HCT116 (cell line): ENCODE data around the gene TTC36. TPM values are rescaled to one million over a fixed set of nuclear protein-coding genes. Genes with fewer than 3 reads are reported as not detected.

Experiments
- ATAC-seq: fragments of 200-7000 bp; cut with Tn5 transposase; 2 replicates; pipeline ENCODE4 v1.9.1; 2020; ENCODE audit warnings: mild to moderate bottlenecking, moderate library complexity
- BruUV-seq: library from RNA; stranded (reverse); fragments of 400-500 nt; replicated peaks from 2 replicates; lab custom pipeline; 2021; lab: Mats Ljungman, UMichigan
- CTCF ChIA-PET: fragments of 300-600 bp; sonication (Branson Sonifier 250); formaldehyde crosslinking; loops from one replicate; lab custom pipeline; 2021; ENCODE audit warnings: antibody characterized with exemption; lab: Charles Lee
- POLR2A ChIA-PET: fragments of 300-600, 350-600 bp; sonication (Branson Sonifier 250); formaldehyde crosslinking; loops from one replicate; lab custom pipeline; 2021; ENCODE audit warnings: antibody characterized with exemption; lab: Charles Lee
- RAD21 ChIA-PET, 2 experiments: fragments of 300-600 bp; sonication (Branson Sonifier 250); formaldehyde crosslinking; loops; one replicate each; lab custom pipeline; 2023; ENCODE audit warnings: low total read pairs in 2 of 2; ENCODE audit not compliant: uncharacterized antibody in 2 of 2, unreplicated experiment in 2 of 2, low non-redundant PET in 1 of 2; lab: Charles Lee
- DNase-seq: peaks from one replicate; pipeline ENCODE4 v3.0.0-alpha.2; 2010; ENCODE audit warnings: low read depth, low spot score
- H2AFZ ChIP-seq: fragments of 200-600 bp; shearing (Covaris generic), sonication (generic); 2 replicates; pipeline ENCODE4 v1.6.1; 2017; ENCODE audit warnings: low read depth, mixed run types, mixed read lengths, antibody characterized with exemption, low read length; ENCODE audit not compliant: poor library complexity, severe bottlenecking
- H3K27ac ChIP-seq: 2 replicates; pipeline ENCODE4 v1.5.1; 2012; ENCODE audit warnings: low read depth, low read length
- H3K27me3 ChIP-seq: fragments of 200-600 bp; sonication (generic); 2 replicates; pipeline ENCODE4 v1.6.1; 2016; ENCODE audit warnings: mixed run types, low read length, mixed read lengths; ENCODE audit not compliant: insufficient read depth
- H3K36me3 ChIP-seq, 2 experiments: fragments of 200-500 bp in 1 of 2; fragments of 200-600 bp in 1 of 2; sonication (Bioruptor generic) in 1 of 2; sonication (generic) in 1 of 2; 2 replicates each; pipeline versions ENCODE4 v1.5.1 to v1.6.1; 2014 to 2016; ENCODE audit warnings: low read length in 2 of 2, inconsistent platforms in 1 of 2, mixed read lengths in 1 of 2, mixed run types in 1 of 2; ENCODE audit not compliant: insufficient read depth in 2 of 2, control insufficient read depth in 1 of 2
- H3K4me1 ChIP-seq, 2 experiments: fragments of 200-600 bp in 1 of 2; sonication (generic) in 1 of 2; 2 replicates each; pipeline versions ENCODE4 v1.5.1 to v1.6.1; 2012 to 2017; ENCODE audit warnings: low read length in 2 of 2, inconsistent platforms in 1 of 2, mild to moderate bottlenecking in 1 of 2, mixed read lengths in 1 of 2, mixed run types in 1 of 2, moderate library complexity in 1 of 2; ENCODE audit not compliant: insufficient read depth in 2 of 2, control insufficient read depth in 1 of 2
- H3K4me2 ChIP-seq: fragments of 200-600 bp; sonication (generic); 2 replicates; pipeline ENCODE4 v1.6.1; 2017; ENCODE audit warnings: mixed run types, low read length, mixed read lengths
- H3K4me3 ChIP-seq, 2 experiments: fragments of 200-600 bp in 1 of 2; sonication (generic) in 1 of 2; replicated peaks in 1 of 2; 2 replicates each; pipeline ENCODE4 v1.5.1; 2011 to 2016; ENCODE audit warnings: low read length in 2 of 2, control low read depth in 1 of 2, low read depth in 1 of 2, mild to moderate bottlenecking in 1 of 2, mixed read lengths in 1 of 2, mixed run types in 1 of 2
- H3K79me2 ChIP-seq: fragments of 200-600 bp; sonication (generic); 2 replicates; pipeline ENCODE4 v1.6.1; 2017; ENCODE audit warnings: mild to moderate bottlenecking, mixed run types, low read length, moderate library complexity, mixed read lengths; ENCODE audit not compliant: insufficient read depth
- H3K9ac ChIP-seq: fragments of 200-600 bp; sonication (generic); 2 replicates; pipeline ENCODE4 v1.6.1; 2016; ENCODE audit warnings: low read length, mixed read lengths
- H3K9me2 ChIP-seq: fragments of 200-600 bp; sonication (generic), shearing (Covaris generic); 2 replicates; pipeline ENCODE4 v1.6.1; 2017; ENCODE audit warnings: mixed run types, mild to moderate bottlenecking, moderate library complexity; ENCODE audit not compliant: insufficient read depth
- H3K9me3 ChIP-seq, 2 experiments: fragments of 200-500 bp in 1 of 2; fragments of 200-600 bp in 1 of 2; sonication (Bioruptor generic) in 1 of 2; sonication (generic) in 1 of 2; 2 replicates each; pipeline ENCODE4 v1.6.1; 2014 to 2017; ENCODE audit warnings: low read length in 2 of 2, mixed read lengths in 2 of 2, inconsistent platforms in 1 of 2, low read depth in 1 of 2, mild to moderate bottlenecking in 1 of 2, mixed run types in 1 of 2, moderate library complexity in 1 of 2; ENCODE audit not compliant: control insufficient read depth in 1 of 2, insufficient read depth in 1 of 2
- H4K20me1 ChIP-seq: fragments of 200-600 bp; sonication (generic), shearing (Covaris generic); 2 replicates; pipeline ENCODE4 v1.6.1; 2017; ENCODE audit warnings: mixed run types, mild to moderate bottlenecking, moderate library complexity; ENCODE audit not compliant: insufficient read depth
- CTCF ChIP-seq, 3 experiments: fragments of 200-600 bp in 1 of 3; sonication (generic) in 1 of 3; IDR thresholded peaks in 2 of 3; conservative IDR thresholded peaks in 1 of 3; 2 replicates each; pipeline ENCODE4 v1.5.1; 2012 to 2017; ENCODE audit warnings: low read depth in 2 of 3, low read length in 2 of 3, antibody characterized with exemption in 1 of 3, borderline replicate concordance in 1 of 3, control low read depth in 1 of 3, mild to moderate bottlenecking in 1 of 3, mixed read lengths in 1 of 3, mixed run types in 1 of 3, moderate library complexity in 1 of 3; ENCODE audit not compliant: insufficient read depth in 1 of 3
- EGR1 ChIP-seq: IDR thresholded peaks from 2 replicates; pipeline ENCODE4 v1.6.1; 2012; ENCODE audit warnings: low read depth
- ELF1 ChIP-seq: IDR thresholded peaks from 2 replicates; pipeline ENCODE4 v1.6.1; 2012; ENCODE audit warnings: low read depth, borderline replicate concordance
- EZH2phosphoT487 ChIP-seq: fragments of 200-600 bp; IDR thresholded peaks from 2 replicates; pipeline ENCODE4 v1.6.1; 2018; ENCODE audit warnings: antibody characterized with exemption, borderline replicate concordance
- FOSL1 ChIP-seq: IDR thresholded peaks from 2 replicates; pipeline ENCODE4 v1.6.1; 2012; ENCODE audit warnings: low read depth
- JUND ChIP-seq: IDR thresholded peaks from 2 replicates; pipeline ENCODE4 v1.6.1; 2012
- POLR2A ChIP-seq: IDR thresholded peaks from 2 replicates; pipeline ENCODE4 v1.7.0; 2011; ENCODE audit warnings: borderline replicate concordance; ENCODE audit not compliant: insufficient read depth, insufficient read length; ENCODE audit errors: extremely low read depth
- RAD21 ChIP-seq: IDR thresholded peaks from 2 replicates; pipeline ENCODE4 v1.6.1; 2012; ENCODE audit warnings: low read depth, mild to moderate bottlenecking
- SP1 ChIP-seq: IDR thresholded peaks from 2 replicates; pipeline ENCODE4 v1.6.1; 2012; ENCODE audit warnings: low read depth
- YY1 ChIP-seq: IDR thresholded peaks from 2 replicates; pipeline ENCODE4 v1.6.1; 2011; ENCODE audit warnings: low read length, low read depth, moderate library complexity, mild to moderate bottlenecking; ENCODE audit not compliant: insufficient replicate concordance; ENCODE audit errors: extremely low read depth
- ZNF274 ChIP-seq: fragments of 200-500 bp; sonication (Bioruptor generic); IDR thresholded peaks from 2 replicates; pipeline ENCODE4 v1.6.1; 2014; ENCODE audit warnings: mild to moderate bottlenecking, low read depth, low read length, inconsistent platforms
- intact Hi-C: fragments of 100-400 bp; cut with micrococcal nuclease; formaldehyde crosslinking; loops from 2 replicates; pipeline ENCODE4 v1.10.0; 2022
- total RNA-seq: library from RNA; stranded (reverse); gene quantifications from one replicate; pipeline ENCODE4 v1.2.1, GENCODE V29; 2021; ENCODE audit not compliant: unreplicated experiment
- TF ChIP-seq, protein P1 (sequence below): IDR thresholded peaks from 2 replicates; pipeline ENCODE4 v1.6.1; 2011; ENCODE audit warnings: mild to moderate bottlenecking, low read length, moderate library complexity; ENCODE audit not compliant: insufficient replicate concordance; ENCODE audit errors: extremely low read depth
- TF ChIP-seq, protein P2 (sequence below): IDR thresholded peaks from 2 replicates; pipeline ENCODE4 v1.6.1; 2012; ENCODE audit warnings: low read depth
- TF ChIP-seq, protein P3 (sequence below): IDR thresholded peaks from 2 replicates; pipeline ENCODE4 v1.6.1; 2012

TTC36 gene
- total RNA-seq, 1 experiment from 2014 or later: 0.47 TPM

- Histone ChIP-seq H3K27me3 (no peaks in the 10 kb centered on the region), H3K9me2 (no peaks in the 10 kb centered on the region), H3K4me2 (no peak overlapping the region), H3K79me2 (no peaks in the 10 kb centered on the region), H3K27ac (no peak overlapping the region), H4K20me1 (no peaks in the 10 kb centered on the region), H3K9ac (no peak overlapping the region), H3K4me1 (no peaks in the 10 kb centered on the region), H3K4me3 (no peak overlapping the region), H3K9me3 (no peaks in the 10 kb centered on the region), H3K36me3 (peaks cover 45 to 50% of the 10 kb centered on the region in 2 experiments), H2AFZ (no peak overlapping the region)
- TF ChIP-seq FOSL1 (no peak), CTCF (IDR thresholded peaks at IDR 0.05 in 2 of 3, conservative IDR thresholded peaks at IDR 0.05 in 1 of 3; ENCODE audit: borderline replicate concordance in 1 of 3, insufficient read depth in 1 of 3, low read depth in 2 of 3, low read length in 2 of 3) (no peak), EGR1 (no peak), YY1 (no peak), RAD21 (no peak), SP1 (no peak), ELF1 (no peak), POLR2A (no peak), EZH2phosphoT487 (no peak), JUND (no peak), ZNF274 (no peak)
- TF ChIP-seq, protein P1, sequence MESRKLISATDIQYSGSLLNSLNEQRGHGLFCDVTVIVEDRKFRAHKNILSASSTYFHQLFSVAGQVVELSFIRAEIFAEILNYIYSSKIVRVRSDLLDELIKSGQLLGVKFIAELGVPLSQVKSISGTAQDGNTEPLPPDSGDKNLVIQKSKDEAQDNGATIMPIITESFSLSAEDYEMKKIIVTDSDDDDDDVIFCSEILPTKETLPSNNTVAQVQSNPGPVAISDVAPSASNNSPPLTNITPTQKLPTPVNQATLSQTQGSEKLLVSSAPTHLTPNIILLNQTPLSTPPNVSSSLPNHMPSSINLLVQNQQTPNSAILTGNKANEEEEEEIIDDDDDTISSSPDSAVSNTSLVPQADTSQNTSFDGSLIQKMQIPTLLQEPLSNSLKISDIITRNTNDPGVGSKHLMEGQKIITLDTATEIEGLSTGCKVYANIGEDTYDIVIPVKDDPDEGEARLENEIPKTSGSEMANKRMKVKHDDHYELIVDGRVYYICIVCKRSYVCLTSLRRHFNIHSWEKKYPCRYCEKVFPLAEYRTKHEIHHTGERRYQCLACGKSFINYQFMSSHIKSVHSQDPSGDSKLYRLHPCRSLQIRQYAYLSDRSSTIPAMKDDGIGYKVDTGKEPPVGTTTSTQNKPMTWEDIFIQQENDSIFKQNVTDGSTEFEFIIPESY: no peak
- TF ChIP-seq, protein P2, sequence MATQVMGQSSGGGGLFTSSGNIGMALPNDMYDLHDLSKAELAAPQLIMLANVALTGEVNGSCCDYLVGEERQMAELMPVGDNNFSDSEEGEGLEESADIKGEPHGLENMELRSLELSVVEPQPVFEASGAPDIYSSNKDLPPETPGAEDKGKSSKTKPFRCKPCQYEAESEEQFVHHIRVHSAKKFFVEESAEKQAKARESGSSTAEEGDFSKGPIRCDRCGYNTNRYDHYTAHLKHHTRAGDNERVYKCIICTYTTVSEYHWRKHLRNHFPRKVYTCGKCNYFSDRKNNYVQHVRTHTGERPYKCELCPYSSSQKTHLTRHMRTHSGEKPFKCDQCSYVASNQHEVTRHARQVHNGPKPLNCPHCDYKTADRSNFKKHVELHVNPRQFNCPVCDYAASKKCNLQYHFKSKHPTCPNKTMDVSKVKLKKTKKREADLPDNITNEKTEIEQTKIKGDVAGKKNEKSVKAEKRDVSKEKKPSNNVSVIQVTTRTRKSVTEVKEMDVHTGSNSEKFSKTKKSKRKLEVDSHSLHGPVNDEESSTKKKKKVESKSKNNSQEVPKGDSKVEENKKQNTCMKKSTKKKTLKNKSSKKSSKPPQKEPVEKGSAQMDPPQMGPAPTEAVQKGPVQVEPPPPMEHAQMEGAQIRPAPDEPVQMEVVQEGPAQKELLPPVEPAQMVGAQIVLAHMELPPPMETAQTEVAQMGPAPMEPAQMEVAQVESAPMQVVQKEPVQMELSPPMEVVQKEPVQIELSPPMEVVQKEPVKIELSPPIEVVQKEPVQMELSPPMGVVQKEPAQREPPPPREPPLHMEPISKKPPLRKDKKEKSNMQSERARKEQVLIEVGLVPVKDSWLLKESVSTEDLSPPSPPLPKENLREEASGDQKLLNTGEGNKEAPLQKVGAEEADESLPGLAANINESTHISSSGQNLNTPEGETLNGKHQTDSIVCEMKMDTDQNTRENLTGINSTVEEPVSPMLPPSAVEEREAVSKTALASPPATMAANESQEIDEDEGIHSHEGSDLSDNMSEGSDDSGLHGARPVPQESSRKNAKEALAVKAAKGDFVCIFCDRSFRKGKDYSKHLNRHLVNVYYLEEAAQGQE: no peak
- TF ChIP-seq, protein P3, sequence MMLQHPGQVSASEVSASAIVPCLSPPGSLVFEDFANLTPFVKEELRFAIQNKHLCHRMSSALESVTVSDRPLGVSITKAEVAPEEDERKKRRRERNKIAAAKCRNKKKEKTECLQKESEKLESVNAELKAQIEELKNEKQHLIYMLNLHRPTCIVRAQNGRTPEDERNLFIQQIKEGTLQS: no peak
- RAD21 ChIA-PET: interaction anchor here in 1 of 2 experiments (0.7 kb wide), 1 partner anchor 59 kb away, joined by 3 read pairs; no protein-coding TSS in a partner anchor
- DNase-seq: no peak
- ATAC-seq: no peak
- intact Hi-C loops: no loop called here
- no TSS peak for BruUV-seq
- POLR2A ChIA-PET: no interaction called here
- CTCF ChIA-PET: no interaction called here
Observed at GRCh38 chr11:118484405-118484804, 42.9 kb upstream of the TTC36 start.
